DOHH2 (cell line): Measurements from ENCODE around the gene GJA4.

Experiments
- EZH2phosphoT487 ChIP-seq: fragments of 200-600 bp; sonication (generic); IDR thresholded peaks from 2 replicates; pipeline ENCODE4 v1.6.1; 2017; ENCODE audit warnings: borderline replicate concordance, mild to moderate bottlenecking, antibody characterized with exemption, low read length, moderate library complexity, mixed read lengths
- TF ChIP-seq, protein P1 (sequence below): fragments of 200-600 bp; sonication (generic); IDR thresholded peaks from one replicate; pipeline ENCODE4 v1.5.1; 2014; ENCODE audit warnings: antibody characterized with exemption, mild to moderate bottlenecking, low read depth, low read length; ENCODE audit not compliant: poor library complexity, severe bottlenecking

DNA sequence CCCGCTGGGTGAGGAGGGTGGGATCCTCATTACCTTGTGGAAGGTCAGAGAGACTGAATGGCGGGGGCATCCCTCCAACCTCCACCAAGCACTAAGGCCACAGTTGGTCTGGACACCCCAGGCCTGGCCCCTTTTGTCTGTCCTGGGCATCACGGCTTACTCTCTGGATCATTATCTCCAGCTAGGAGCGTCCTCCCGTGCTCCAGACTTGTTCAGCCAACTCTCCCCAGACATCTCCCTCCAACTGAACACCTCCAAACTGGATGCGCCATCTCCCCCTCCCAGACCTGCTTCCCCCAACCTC, 45.2 kb upstream of the GJA4 start:
- TF ChIP-seq, protein P1, sequence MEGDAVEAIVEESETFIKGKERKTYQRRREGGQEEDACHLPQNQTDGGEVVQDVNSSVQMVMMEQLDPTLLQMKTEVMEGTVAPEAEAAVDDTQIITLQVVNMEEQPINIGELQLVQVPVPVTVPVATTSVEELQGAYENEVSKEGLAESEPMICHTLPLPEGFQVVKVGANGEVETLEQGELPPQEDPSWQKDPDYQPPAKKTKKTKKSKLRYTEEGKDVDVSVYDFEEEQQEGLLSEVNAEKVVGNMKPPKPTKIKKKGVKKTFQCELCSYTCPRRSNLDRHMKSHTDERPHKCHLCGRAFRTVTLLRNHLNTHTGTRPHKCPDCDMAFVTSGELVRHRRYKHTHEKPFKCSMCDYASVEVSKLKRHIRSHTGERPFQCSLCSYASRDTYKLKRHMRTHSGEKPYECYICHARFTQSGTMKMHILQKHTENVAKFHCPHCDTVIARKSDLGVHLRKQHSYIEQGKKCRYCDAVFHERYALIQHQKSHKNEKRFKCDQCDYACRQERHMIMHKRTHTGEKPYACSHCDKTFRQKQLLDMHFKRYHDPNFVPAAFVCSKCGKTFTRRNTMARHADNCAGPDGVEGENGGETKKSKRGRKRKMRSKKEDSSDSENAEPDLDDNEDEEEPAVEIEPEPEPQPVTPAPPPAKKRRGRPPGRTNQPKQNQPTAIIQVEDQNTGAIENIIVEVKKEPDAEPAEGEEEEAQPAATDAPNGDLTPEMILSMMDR, result no peak
- TF ChIP-seq EZH2phosphoT487, result no peak
